GM23338 (cell line): ENCODE measurements around the gene KCNF1. TPM values are rescaled to one million over a fixed set of nuclear protein-coding genes. Genes with fewer than 3 reads are reported as not detected.

Source experiments
- ATAC-seq: fragments of 200-7000 bp; cut with Tn5 transposase; 3 replicates; pipeline ENCODE4 v1.9.1; 2020
- DNase-seq: peaks from one replicate; pipeline ENCODE4 v3.0.0-alpha.2; 2015; ENCODE audit warnings: low spot score
- H2AFZ ChIP-seq: fragments of 200-600 bp; sonication (generic); 2 replicates; pipeline ENCODE4 v1.8.0; 2016; ENCODE audit warnings: antibody characterized with exemption, mild to moderate bottlenecking, moderate library complexity
- H3F3A ChIP-seq: fragments of 200-600 bp; sonication (generic); replicated peaks from 2 replicates; pipeline ENCODE4 v1.8.0; 2017; ENCODE audit warnings: antibody characterized with exemption, mixed run types, low read depth
- H3K27ac ChIP-seq: fragments of 200-600 bp; sonication (generic); 2 replicates; pipeline ENCODE4 v1.6.1; 2016; ENCODE audit warnings: low read depth
- H3K27me3 ChIP-seq: fragments of 200-600 bp; sonication (generic); 2 replicates; pipeline ENCODE4 v1.8.0; 2016; ENCODE audit warnings: mild to moderate bottlenecking, mixed run types, moderate library complexity; ENCODE audit not compliant: insufficient read depth
- H3K36me3 ChIP-seq: fragments of 200-600 bp; sonication (generic); 2 replicates; pipeline ENCODE4 v1.8.0; 2016; ENCODE audit warnings: mild to moderate bottlenecking; ENCODE audit not compliant: insufficient read depth
- H3K4me1 ChIP-seq: fragments of 200-600 bp; sonication (generic); 2 replicates; pipeline ENCODE4 v1.8.0; 2016; ENCODE audit warnings: mild to moderate bottlenecking, moderate library complexity; ENCODE audit not compliant: insufficient read depth
- H3K4me2 ChIP-seq: fragments of 200-600 bp; sonication (generic); 2 replicates; pipeline ENCODE4 v1.7.1; 2017; ENCODE audit warnings: mixed run types
- H3K4me3 ChIP-seq: fragments of 200-600 bp; sonication (generic); 2 replicates; pipeline ENCODE4 v1.6.1; 2016; ENCODE audit warnings: mixed run types
- H3K79me2 ChIP-seq: fragments of 200-600 bp; sonication (generic); replicated peaks from 2 replicates; pipeline ENCODE4 v1.8.0; 2017; ENCODE audit warnings: mild to moderate bottlenecking; ENCODE audit not compliant: insufficient read depth
- H3K9me2 ChIP-seq: fragments of 200-600 bp; sonication (generic); 2 replicates; pipeline ENCODE4 v1.8.0; 2017; ENCODE audit not compliant: insufficient read depth
- H4K20me1 ChIP-seq: fragments of 200-600 bp; sonication (generic); replicated peaks from 2 replicates; pipeline ENCODE4 v1.8.0; 2017; ENCODE audit warnings: mild to moderate bottlenecking; ENCODE audit not compliant: insufficient read depth
- H3K27ac Mint-ChIP-seq: 2 replicates; pipeline ENCODE4 v1.8.0; 2020; ENCODE audit warnings: inconsistent platforms, mild to moderate bottlenecking, moderate library complexity, mixed read lengths
- H3K27me3 Mint-ChIP-seq: 3 replicates; pipeline ENCODE4 v1.8.0; 2022; ENCODE audit warnings: low read depth, mild to moderate bottlenecking, moderate library complexity, mixed read lengths, inconsistent platforms; ENCODE audit not compliant: insufficient read depth, poor library complexity
- H3K36me3 Mint-ChIP-seq: 3 replicates; pipeline ENCODE4 v1.8.0; 2021; ENCODE audit warnings: low read depth, mild to moderate bottlenecking, inconsistent platforms, moderate library complexity, mixed read lengths
- H3K4me1 Mint-ChIP-seq: 3 replicates; pipeline ENCODE4 v1.8.0; 2020; ENCODE audit warnings: mild to moderate bottlenecking, inconsistent platforms, mixed read lengths
- H3K4me3 Mint-ChIP-seq: 3 replicates; pipeline ENCODE4 v1.8.0; 2021; ENCODE audit warnings: moderate library complexity, mild to moderate bottlenecking, inconsistent platforms, mixed read lengths
- H3K9me3 Mint-ChIP-seq: 3 replicates; pipeline ENCODE4 v1.8.0; 2020; ENCODE audit warnings: moderate library complexity, mild to moderate bottlenecking, inconsistent platforms, mixed read lengths
- CREB1 ChIP-seq: fragments of 250-450 bp; sonication (Bioruptor Pico); IDR thresholded peaks from 2 replicates; pipeline ENCODE4 v1.5.0; 2020; ENCODE audit warnings: low read depth, mild to moderate bottlenecking, moderate library complexity
- CTCF ChIP-seq, 2 experiments: fragments of 200-600 bp in 1 of 2; sonication (generic) in 1 of 2; conservative IDR thresholded peaks; 2 replicates each; pipeline versions ENCODE4 v1.5.1 to v1.6.1; 2016 to 2017; ENCODE audit warnings: antibody characterized with exemption in 2 of 2, low read depth in 2 of 2, mild to moderate bottlenecking in 2 of 2, moderate library complexity in 1 of 2
- ETS1 ChIP-seq: IDR thresholded peaks from 2 replicates; pipeline ENCODE4 v1.6.1; 2016; ENCODE audit warnings: antibody characterized with exemption
- EZH2 ChIP-seq: fragments of 200-600 bp; sonication (generic); IDR thresholded peaks from one replicate; pipeline ENCODE4 v1.8.0; 2017; ENCODE audit warnings: antibody characterized with exemption, mild to moderate bottlenecking, low read depth; ENCODE audit not compliant: unreplicated experiment
- EZH2phosphoT487 ChIP-seq: fragments of 200-600 bp; sonication (generic); IDR thresholded peaks from one replicate; pipeline ENCODE4 v1.8.1; 2018; ENCODE audit warnings: antibody characterized with exemption; ENCODE audit not compliant: unreplicated experiment
- JUNB ChIP-seq: IDR thresholded peaks from one replicate; pipeline ENCODE4 v1.6.1; 2016; ENCODE audit warnings: antibody characterized with exemption; ENCODE audit not compliant: unreplicated experiment
- NANOG ChIP-seq: IDR thresholded peaks from 2 replicates; pipeline ENCODE4 v1.6.1; 2016; ENCODE audit warnings: antibody characterized with exemption, borderline replicate concordance
- POLR2AphosphoS5 ChIP-seq: IDR thresholded peaks from 2 replicates; pipeline ENCODE4 v1.6.1; 2016; ENCODE audit warnings: antibody characterized with exemption, low read depth
- REST ChIP-seq: IDR thresholded peaks from one replicate; pipeline ENCODE4 v1.6.1; 2018; ENCODE audit warnings: antibody characterized with exemption; ENCODE audit not compliant: unreplicated experiment
- STAT1 ChIP-seq: IDR thresholded peaks from one replicate; pipeline ENCODE4 v1.6.1; 2016; ENCODE audit warnings: antibody characterized with exemption; ENCODE audit not compliant: unreplicated experiment
- ZNF114 ChIP-seq: fragments of 250-450 bp; sonication (Bioruptor Pico); IDR thresholded peaks from 2 replicates; pipeline ENCODE4 v1.5.0; 2020; ENCODE audit warnings: mild to moderate bottlenecking, moderate library complexity
- ZNF331 ChIP-seq: fragments of 250-450 bp; sonication (Bioruptor Pico); IDR thresholded peaks from 2 replicates; pipeline ENCODE4 v1.5.0; 2020; ENCODE audit warnings: low read depth, mild to moderate bottlenecking, moderate library complexity
- ZNF462 ChIP-seq: fragments of 250-450 bp; sonication (Bioruptor Pico); IDR thresholded peaks from 2 replicates; pipeline ENCODE4 v1.5.0; 2020; ENCODE audit warnings: mild to moderate bottlenecking, moderate library complexity
- polyA plus RNA-seq: library from polyadenylated mRNA; unstranded; fragments of >200 nt; fragmentation: Nextera tagmentation; extraction: Ambion mirVana; gene quantifications from 2 replicates; pipeline ENCODE4 v1.2.1, GENCODE V29; 2016
- total RNA-seq: library from RNA; depleted of rRNA; stranded (reverse); fragments of >200 nt; shearing (Covaris generic); gene quantifications from 2 replicates; pipeline ENCODE4 v1.2.3, GENCODE V29; 2014

KCNF1 gene
- total and polyA plus RNA-seq, 2 experiments from 2014 or later = 0.11 to 1.5 TPM

- Histone ChIP-seq H4K20me1 (no peaks in the 10 kb centered on the region), H2AFZ (no peak overlapping the region), H3K27me3 (no peaks in the 10 kb centered on the region), H3K4me1 (no peaks in the 10 kb centered on the region), H3K79me2 (no peaks in the 10 kb centered on the region), H3F3A (no peaks in the 10 kb centered on the region), H3K4me3 (no peak overlapping the region), H3K27ac (no peak overlapping the region), H3K9me2 (no peaks in the 10 kb centered on the region), H3K4me2 (no peak overlapping the region), H3K36me3 (no peaks in the 10 kb centered on the region)
- H3K27me3 Mint-ChIP-seq = peaks cover 22% of the 10 kb centered on the region
- peaks cover 17% of the 10 kb centered on the region for H3K36me3 Mint-ChIP-seq
- no peak overlapping the region for H3K27ac Mint-ChIP-seq
- TF ChIP-seq JUNB = no peak
- TF ChIP-seq ZNF462 (CRISPR knock-in tag) = no peak
- TF ChIP-seq POLR2AphosphoS5 = no peak
- no peak for TF ChIP-seq NANOG
- TF ChIP-seq ETS1 = no peak
- no peak for TF ChIP-seq STAT1
- TF ChIP-seq CREB1 (CRISPR knock-in tag) = no peak
- no peak for TF ChIP-seq EZH2phosphoT487
- no peak for TF ChIP-seq ZNF331 (CRISPR knock-in tag)
- TF ChIP-seq CTCF (conservative IDR thresholded peaks at IDR 0.05; ENCODE audit: low read depth in 2 of 2) = no peak
- TF ChIP-seq ZNF114 = no peak
- no peak for TF ChIP-seq EZH2
- no peak for TF ChIP-seq REST
- DNase-seq (no peak), ATAC-seq (no peak)
- H3K4me1 Mint-ChIP-seq = no peaks in the 10 kb centered on the region
- H3K4me3 Mint-ChIP-seq = no peak overlapping the region
- peaks cover 24% of the 10 kb centered on the region for H3K9me3 Mint-ChIP-seq
Observed at GRCh38 chr2:10954416-10954815, 42.7 kb downstream of the KCNF1 start.
